GM19043 (cell line): Measurements from ENCODE around the gene PARM1.
"Not testable (repeated sequence)": the region's sequence is repeated elsewhere in the genome, so short reads cannot be mapped to it uniquely, and the experiment has no call there.

Experiments
- ATAC-seq: cut with Tn5 transposase; IDR thresholded peaks from one replicate; pipeline ENCODE4 v1.9.1; 2021; ENCODE audit warnings: low read depth; ENCODE audit not compliant: unreplicated experiment

The PARM1 gene

DNA sequence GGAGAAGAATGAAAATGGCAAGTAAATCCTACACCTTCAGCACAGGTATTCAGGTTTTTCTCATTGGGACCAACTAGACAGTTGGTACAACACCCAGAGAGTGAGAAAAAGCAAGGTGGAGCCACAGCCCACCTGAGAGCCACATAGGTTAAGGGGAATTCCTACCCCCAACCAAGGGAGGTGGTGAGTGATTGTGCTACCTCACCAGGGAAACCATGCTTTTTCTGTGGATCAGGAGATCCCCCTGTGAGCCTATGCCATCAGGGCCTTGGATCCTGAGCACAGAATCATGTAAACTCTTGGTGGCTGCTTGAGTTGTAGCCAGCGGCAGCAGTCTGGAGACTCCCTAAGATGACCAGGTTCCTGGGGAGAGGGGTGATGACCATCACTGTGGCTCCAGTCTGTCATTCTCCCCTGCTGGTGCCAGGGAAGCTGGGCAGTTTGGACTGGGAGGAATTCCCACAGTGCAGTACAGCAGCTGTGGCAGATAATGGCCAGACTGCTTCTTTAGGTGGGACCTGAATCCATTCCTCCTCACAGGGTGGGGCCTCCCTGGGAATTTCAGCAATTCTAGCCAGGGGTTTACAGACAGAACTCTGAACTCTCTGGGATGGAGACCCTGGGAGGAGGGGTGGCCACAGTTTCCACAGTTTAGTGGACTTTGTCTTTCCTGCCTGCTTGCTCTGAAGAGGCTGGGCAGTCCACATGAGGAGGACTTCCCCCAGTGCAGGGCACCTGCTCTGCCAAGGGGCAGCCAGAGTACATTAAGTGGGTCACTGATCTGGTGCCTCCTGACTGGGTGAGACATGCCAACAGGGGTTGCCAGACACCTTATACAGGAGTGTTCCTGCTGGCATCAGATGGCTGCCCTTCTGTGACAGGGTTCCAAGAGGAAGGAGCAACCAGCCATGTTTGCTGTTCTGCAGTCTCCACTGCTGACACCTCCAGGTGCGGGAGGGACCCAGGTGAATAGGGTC lies 43.2 kb downstream of the PARM1 start:
- ATAC-seq, result no peak

DNA sequence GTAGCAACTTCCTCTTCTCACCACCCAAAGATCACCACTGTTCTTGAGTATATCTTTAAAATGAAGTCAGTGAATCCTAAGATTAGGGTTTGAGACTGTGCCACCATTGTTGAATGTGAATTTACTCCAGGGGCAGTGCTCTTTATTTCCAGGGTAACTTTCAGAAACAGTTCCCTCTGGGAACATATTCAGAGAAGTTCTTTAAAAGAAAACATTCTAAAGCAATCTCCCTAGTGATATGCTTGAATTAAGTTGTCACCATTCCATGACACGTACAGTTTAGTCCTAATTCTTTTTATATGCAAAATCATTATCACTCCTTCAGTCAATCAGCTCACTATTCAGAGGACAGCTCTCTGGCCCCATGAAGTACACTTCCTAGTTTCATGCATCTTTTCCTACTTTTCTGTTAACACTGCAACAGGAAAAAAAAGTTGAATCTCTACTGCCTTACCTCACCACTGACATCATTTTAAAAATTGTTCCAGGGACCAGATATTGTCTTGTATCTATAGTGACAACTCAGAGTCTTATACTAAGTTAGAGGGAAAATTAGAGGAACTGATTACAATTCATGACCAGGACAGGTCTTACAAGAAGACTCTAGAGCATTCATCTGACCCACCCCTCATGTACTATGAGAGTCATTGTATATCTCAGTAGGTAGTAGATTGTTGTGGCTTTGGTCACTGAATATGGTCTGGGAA lies 49.8 kb downstream of the PARM1 start:
- ATAC-seq, result no peak

DNA sequence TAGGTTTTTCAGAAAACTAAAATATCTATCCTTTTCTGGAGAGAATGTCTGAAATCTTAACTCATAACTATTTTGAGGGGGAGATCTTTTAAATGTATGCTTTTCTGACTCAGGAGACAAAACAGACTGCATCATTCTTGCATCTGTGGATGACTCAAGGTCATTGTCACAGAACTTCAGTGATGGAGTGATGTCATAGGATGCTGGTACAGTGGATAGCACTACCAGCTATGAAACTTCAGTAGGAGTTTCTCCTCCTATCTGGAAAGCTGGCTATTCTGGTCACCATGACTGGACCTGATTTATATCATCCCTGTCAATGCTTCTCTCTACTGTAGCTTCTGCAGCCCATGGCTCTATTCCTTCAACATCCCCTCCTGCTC lies 50.3 kb downstream of the PARM1 start:
- no peak for ATAC-seq

DNA sequence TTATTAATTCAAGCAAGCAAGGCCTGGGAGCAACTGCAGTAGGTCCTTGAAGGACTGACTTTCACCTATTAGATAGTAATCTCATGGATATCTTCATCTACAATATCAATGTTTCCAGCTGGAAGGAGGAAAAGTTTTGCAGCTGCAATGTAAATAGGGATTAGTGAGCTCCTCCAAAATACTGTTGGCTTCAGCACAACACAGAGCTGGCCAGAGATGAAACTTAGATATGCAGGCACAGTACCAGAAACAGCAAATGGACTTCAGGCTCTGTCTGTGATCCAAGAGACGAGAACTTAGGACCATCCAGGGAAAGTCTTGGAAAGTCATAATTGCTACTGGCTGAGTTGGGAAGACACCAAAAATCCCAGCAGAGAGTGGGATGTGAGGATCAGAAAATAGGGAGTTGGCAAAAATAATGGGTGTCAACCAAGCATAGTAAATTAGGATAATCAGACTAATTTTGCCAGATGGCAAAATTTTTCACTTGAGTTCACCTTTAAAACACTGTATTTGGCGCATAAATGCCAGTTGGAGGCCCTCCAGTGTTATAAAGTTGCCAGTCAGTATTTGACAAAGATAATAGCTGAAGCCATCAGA lies 57.5 kb downstream of the PARM1 start:
- ATAC-seq, result no peak

DNA sequence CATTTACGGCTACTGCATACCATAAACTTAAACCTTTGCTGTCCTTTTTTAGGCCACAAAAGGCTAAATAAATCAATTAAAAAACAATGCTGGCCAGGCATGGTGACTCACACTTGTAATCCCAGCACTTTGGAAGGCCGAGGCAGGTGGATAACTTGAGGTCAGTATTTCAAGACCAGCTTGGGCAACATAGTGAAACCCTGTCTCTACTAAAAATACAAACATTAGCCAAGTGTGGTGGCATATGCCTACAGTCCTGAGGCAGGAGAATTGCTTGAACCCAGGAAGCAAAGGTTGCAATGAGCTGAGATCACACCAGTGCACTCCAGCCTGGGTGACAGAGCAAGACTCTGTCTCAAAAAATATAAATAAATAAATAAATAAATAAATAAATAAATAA lies 61.5 kb downstream of the PARM1 start:
- not testable (repeated sequence) for ATAC-seq

DNA sequence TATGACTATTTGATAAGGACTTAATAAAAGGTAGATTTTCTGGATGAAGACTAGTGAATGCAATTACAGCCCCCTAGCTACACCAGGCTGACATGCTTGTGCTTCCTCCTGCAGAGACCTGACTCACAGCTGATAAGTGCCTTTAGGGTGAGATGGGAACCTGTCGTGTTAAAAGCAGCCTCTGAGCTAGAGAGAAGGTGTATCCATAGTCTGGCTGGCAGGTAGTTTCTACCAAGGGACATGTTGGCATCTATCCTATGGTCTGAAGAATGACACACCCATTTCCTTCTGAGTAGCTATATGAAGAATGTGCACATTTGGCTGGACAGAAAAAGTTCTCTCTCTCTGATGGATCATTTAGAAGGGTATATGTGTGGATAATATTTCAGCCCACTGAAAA lies 64.1 kb downstream of the PARM1 start:
- ATAC-seq, result no peak

DNA sequence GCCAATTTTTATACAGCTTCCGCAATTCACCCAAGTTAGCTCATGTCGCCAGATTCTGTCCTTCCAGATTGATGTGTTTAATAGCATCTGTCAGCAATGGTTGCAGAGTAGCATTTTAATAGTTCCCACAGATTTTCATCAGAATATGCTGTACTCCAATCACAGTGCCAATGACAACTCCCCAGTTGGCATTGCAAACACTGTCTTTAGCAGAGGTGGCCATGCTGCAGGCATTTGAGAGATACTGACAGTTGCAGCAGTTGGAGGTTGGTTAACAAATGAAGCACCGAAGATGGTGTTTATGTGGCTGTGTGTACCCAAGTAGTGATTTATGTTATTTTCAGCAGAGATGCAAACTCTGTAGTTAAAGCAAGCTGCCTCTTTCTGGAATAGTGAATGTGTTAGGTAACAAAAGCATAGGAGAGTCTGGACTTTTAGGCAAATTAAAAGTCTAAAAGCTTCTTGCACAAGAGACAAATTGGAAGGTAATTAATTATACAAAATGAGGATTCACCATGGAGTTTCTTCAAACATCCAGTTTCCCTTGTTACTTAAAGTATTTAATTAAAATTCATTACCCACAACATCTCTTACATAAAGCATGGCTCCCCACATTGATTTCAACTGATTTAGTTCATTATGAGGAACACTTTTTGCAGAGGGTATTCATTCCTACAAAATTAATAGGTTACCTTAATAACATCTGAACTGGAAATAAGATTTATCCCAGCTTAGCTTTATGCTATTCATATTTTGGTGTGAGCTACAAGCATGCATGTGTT lies 65.2 kb downstream of the PARM1 start:
- no peak for ATAC-seq

DNA sequence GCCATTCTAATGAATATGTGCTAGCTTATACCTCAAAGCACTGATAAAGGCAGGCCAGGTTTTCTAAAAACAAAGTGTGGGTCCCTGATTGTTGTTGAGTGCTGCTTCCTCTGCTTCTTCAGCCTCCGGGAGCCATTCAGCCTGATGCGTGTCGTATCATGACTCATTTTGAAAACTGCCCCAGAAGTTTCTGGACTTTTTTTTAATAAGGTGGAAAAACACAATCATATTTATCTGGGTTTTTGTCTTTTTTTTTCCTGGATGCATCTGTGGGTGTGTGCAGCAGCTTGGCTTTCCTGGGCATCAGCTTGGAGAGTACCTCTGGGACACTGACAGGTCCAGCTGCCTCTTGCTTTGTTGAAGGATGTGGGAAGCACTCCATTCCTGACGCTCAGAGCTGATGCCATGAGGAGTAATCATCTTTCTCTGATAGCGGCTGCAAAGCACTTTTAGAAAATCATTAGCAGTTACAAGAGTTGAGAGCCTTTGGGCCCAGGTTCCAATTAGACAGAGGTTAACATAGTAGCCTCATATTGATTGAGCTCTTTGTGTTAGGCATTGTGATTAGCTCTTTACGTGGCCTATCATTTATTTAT lies 66.9 kb downstream of the PARM1 start:
- no peak for ATAC-seq

DNA sequence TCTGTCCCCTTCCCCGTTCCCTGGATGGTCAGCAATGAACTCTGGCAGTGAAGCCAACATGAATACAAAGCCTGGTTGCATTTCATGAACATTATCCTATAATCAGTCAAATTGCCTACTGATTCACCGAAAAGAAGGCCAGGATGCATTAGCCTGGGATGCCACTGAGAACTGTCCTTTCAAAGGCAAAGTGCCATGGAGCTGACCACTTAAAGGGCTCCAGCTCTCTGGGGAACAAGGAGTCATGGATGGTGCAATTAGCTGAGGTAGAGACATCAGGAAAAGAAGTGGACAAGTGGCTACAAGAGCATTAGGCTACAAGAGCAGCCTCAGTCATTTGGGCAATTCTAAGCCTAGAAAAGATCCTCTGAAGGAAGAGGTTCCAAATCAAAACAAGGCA lies 69.0 kb downstream of the PARM1 start:
- no peak for ATAC-seq

DNA sequence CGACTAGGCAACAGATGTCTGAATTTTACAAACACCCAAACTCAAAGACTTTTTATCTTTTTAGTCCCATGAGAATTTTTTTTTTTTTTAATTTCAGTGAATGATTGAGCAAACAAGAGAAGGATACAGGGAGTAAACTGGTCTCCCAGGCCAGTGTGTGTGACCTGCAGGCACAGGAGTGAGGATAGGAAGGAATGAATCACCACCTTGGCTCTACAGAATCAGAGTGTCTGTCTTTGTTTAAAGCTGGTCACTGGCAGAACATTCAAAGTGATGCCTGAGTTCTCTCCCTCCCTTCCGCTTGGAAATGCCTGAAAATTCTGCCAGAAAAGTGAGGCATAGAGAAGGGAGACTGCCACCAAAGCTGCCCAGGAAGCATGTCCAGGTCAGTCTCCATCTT lies 69.5 kb downstream of the PARM1 start:
- no peak for ATAC-seq

DNA sequence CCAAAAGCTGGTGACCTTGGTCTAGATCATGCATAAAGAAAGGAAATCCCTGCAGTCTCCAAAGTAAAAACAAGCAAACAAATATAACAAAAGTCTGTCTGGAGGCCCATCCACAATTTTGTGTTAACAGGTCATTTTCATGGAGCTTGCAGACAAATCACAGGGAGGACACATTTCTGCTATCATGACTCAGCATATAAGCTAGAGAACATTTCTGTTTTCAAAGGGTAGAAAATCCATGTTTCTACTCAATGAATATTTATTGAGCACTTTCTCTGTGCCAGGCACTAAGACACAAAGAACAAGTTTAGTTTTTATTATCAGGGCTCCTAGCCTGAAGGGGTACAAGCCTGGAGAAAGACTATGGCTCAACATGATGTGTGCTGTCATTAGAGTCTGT lies 71.1 kb downstream of the PARM1 start:
- no peak for ATAC-seq

DNA sequence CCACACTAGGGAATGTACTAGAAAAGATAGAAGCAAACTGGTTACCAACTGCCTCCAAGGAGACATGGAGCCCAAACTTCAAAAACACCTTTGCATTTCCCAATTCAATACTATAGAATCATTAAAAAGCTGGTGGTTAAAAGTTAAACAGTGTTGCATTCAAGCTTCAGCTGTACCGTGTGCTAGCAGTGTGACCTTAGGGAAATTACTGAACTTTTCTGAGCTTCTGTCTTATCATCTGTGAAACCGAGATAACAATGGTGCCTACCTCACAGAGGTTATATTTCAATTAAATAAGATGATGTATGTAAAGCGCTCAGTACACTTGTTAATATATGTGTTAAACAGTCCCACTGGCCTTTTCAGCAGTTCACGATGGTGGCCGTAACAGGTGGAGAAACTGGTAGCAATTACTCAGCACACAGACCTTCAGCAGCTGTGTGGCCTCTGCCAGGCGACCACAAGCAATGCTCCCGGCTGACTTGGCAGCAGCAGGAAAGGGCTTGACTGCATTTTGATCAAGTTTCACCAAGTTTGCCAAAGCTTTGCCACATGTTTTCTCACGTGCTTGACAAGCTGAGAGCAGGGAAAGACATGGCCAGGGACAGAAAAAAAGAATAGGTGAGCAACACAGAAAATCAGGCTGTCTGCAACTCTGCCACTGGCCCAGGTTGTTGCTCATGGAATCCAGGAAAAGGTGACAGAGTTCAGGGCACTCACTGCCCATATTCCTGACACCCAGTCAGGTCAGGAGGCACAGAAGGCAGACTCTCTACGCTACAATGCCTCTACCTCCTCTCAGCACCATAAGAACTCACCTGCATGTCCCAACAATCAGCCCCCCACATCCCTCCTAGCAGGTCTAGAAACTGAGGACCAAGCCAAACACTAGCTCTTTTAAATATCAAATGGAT lies 72.1 kb downstream of the PARM1 start:
- ATAC-seq, result no peak

DNA sequence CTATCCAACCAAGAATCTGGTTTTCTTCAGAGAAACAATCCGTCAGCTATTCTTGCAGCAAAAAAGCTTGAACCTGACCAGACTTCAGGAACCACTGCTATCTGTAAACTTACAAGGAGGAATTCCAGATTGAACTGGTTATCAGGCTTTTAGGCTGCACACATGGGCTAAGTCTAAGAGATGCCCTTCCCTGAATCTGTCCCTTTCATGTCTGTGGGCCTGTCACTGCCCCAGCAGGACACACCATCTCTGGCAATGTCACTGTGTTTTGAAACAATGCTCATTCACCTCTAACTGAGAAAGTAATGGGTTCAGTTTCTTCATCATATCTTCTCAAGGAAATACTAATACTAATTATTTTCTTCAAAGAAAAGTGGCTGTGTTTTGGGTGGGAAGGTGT lies 72.8 kb downstream of the PARM1 start:
- no peak for ATAC-seq

DNA sequence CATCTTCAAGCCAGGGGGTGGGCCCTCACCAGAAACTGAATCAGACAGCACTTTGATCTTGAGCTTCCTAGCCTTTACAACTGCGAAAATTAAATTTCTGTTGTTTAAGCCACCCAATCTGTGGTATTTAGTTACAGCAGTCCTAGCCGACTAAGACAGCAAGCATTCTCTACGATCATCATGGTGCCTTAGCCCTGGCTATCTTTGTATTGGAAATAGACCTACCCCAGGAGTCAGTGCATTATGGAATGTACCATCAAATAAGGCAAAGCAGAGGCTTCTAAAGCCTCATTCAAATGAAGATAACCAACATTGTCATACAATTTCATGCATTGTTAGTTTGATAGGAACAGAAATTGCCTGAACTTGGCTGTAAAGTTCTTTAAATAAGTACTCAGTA lies 75.0 kb downstream of the PARM1 start:
- no peak for ATAC-seq

DNA sequence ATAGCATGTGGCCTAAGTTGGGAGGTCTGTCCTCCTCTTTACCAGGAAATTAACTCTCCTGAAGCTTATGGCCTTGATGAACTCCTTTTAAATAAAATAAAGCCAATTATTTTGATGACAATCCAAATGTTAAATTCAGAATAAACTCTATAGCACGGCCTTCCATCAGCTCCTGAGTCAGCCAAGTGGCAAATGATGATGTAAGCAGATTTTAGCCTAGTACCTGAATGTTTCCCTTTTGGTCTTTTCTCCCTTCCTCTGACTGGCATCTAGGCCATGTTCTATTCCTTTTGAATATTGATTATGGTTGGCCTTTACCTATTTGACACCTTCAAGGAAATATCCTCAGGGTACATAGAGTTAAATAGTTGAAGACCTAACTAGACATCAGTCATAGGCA lies 76.2 kb downstream of the PARM1 start:
- no peak for ATAC-seq

DNA sequence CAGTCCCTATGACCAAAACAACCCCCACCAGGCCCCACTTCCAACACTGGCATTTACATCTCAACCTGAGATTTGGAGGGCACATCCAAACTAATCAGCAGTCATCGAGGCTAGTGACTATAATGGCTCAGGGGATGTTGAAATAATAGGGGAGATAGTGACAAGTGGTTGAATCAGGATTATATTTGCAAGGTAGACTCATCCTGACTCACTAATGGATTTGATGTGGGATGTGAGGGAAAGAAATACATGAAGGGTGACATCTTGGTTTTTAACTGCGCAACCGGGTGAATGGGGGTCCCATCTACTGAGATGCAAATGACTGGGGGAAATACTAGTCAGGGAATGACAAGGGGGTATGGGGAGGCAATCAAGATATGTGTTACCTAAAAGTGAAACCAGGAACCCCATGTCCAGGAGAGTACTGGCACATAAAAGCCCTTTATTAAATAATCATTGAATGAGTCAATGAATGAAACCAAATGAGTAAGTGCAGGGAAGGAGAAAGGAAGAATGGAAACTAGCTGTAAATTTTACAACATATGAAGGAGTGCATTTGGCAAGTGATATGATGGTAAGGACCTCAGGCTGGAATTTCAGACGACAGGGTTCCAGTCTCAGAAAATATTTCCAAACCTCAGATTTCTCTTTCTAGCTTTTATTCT lies 78.3 kb downstream of the PARM1 start:
- no peak for ATAC-seq

DNA sequence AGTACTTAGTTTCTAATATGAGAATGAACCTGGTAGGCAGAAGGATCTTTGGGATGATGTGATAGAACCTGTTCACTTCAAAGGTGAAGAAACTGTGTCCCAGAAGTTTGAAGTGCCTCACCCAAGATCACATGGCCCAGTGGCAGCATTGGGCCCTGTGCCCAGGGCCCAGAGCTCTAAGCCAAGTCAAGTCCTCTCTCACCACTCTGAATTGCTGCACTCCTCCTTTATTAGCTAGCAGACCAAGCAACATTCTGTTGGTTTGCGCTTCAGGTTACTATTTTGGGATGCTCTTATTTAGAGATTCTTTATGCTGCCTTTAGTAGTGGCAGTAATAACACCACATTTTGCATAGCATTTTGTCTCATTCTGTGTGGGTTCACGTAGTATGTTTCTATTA lies 82.7 kb downstream of the PARM1 start:
- no peak for ATAC-seq

DNA sequence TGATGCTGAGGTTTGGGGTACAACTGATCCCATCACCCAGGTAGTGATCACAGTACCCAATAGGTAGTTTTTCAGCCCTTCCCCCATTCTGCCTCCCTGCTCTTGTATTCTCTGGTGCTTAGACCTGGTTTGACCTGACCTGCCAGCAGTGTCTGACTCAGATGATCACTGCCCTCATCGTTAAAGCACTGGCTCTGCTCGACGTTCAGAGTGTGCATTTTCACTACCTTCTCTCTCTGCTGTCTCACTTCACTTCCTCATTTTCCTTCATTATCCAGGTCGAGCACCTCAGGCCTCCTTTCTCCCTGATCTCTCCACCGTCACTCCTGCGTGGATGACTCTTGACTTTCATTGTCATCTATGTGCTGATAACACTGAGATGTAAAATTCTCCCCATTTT lies 83.6 kb downstream of the PARM1 start:
- no peak for ATAC-seq
